M059J (cell line): ENCODE results near the gene TBL1X. TPM values are rescaled to one million over a fixed set of nuclear protein-coding genes. Genes with fewer than 3 reads are reported as not detected.

ENCODE experiments used
- DNase-seq: peaks from one replicate; pipeline ENCODE4 v3.0.0-alpha.2; 2012; ENCODE audit warnings: low read depth
- total RNA-seq: library from RNA; depleted of rRNA; stranded (reverse); fragments of >200 nt; shearing (Covaris generic); gene quantifications from 2 replicates; pipeline ENCODE4 v1.2.3, GENCODE V29; 2014

The TBL1X gene
- total RNA-seq, 1 experiment from 2014 or later = 12.7 TPM

- DNase-seq = peak; percentile 34
These were observed 163.1 kb downstream of the TBL1X start for GRCh38 chrX:9627922-9628321.

GRCh38 chrX:9628779-9629493 is 164.1 kb downstream of the TBL1X start:
- no peak for DNase-seq

- no peak for DNase-seq
These were observed 169.7 kb downstream of the TBL1X start for GRCh38 chrX:9634551-9634950.

GRCh38 chrX:9635368-9635767 is 170.5 kb downstream of the TBL1X start:
- DNase-seq = no peak

GRCh38 chrX:9635803-9636202 is 170.9 kb downstream of the TBL1X start:
- no peak for DNase-seq

GRCh38 chrX:9638871-9639270 is 174.0 kb downstream of the TBL1X start:
- no peak for DNase-seq

GRCh38 chrX:9642270-9642995 is 177.6 kb downstream of the TBL1X start:
- DNase-seq = no peak

GRCh38 chrX:9643807-9644206 is 178.9 kb downstream of the TBL1X start:
- no peak for DNase-seq

- no peak for DNase-seq
These were observed 179.5 kb downstream of the TBL1X start for GRCh38 chrX:9644335-9644734.

- DNase-seq = no peak
These were observed 181.8 kb downstream of the TBL1X start for GRCh38 chrX:9646471-9647224.

- DNase-seq = no peak
These were observed 182.6 kb downstream of the TBL1X start for GRCh38 chrX:9647431-9647830.

GRCh38 chrX:9650091-9650490 is 185.2 kb downstream of the TBL1X start:
- DNase-seq = no peak

- DNase-seq = no peak
These were observed 186.9 kb downstream of the TBL1X start for GRCh38 chrX:9651737-9652136.

GRCh38 chrX:9654929-9655328 is 190.1 kb downstream of the TBL1X start:
- no peak for DNase-seq

- no peak for DNase-seq
These were observed 191.4 kb downstream of the TBL1X start for GRCh38 chrX:9656277-9656676.

- no peak for DNase-seq
These were observed 192.0 kb downstream of the TBL1X start for GRCh38 chrX:9656871-9657270.

GRCh38 chrX:9657590-9658256 is 192.9 kb downstream of the TBL1X start:
- DNase-seq = no peak

GRCh38 chrX:9658409-9658808 is 193.6 kb downstream of the TBL1X start:
- DNase-seq = no peak

GRCh38 chrX:9659571-9660195 is 194.8 kb downstream of the TBL1X start:
- peak; percentile 35 for DNase-seq

- peak; percentile 90 for DNase-seq
These were observed 197.3 kb downstream of the TBL1X start for GRCh38 chrX:9662148-9662547.

GRCh38 chrX:9663216-9663615 is 198.4 kb downstream of the TBL1X start:
- DNase-seq = no peak

GRCh38 chrX:9664224-9664623 is 199.4 kb downstream of the TBL1X start:
- DNase-seq = no peak
